K562 (cell line): ENCODE data around the gene CAPN2. TPM values are rescaled to one million over a fixed set of nuclear protein-coding genes. Genes with fewer than 3 reads are reported as not detected.

Experiments used
- HDAC6 ChIP-seq: IDR thresholded peaks from 2 replicates; pipeline ENCODE4 v1.6.1; 2012; ENCODE audit warnings: low read depth, mild to moderate bottlenecking, control low read depth, inconsistent platforms, low read length, moderate library complexity
- NR4A1 ChIP-seq, 2 experiments: fragments of 250-450 bp in 1 of 2; fragments of 450-650 bp in 1 of 2; sonication (Bioruptor Pico) in 1 of 2; IDR thresholded peaks; 2 replicates each; pipeline versions ENCODE4 v1.4.0 to v1.6.1; 2016 to 2020; ENCODE audit warnings: mild to moderate bottlenecking in 2 of 2, missing compliant biosample characterization in 1 of 2, missing genetic modification characterization in 1 of 2, moderate library complexity in 1 of 2
- SPI1 ChIP-seq: IDR thresholded peaks from 2 replicates; pipeline ENCODE4 v1.6.1; 2011; ENCODE audit warnings: low read depth, low read length, control low read depth, borderline replicate concordance
- TCFL5 ChIP-seq: fragments of 250-450 bp; sonication (Bioruptor Pico); conservative IDR thresholded peaks from 2 replicates; pipeline ENCODE4 v1.6.1; 2021; ENCODE audit warnings: mild to moderate bottlenecking, moderate library complexity, matching md5 sums
- ZMIZ1 ChIP-seq, 2 experiments: fragments of 150-350 bp in 1 of 2; IDR thresholded peaks; 2 replicates each; pipeline ENCODE4 v1.6.1; 2012 to 2016; ENCODE audit warnings: low read depth in 2 of 2, low read length in 2 of 2, mild to moderate bottlenecking in 1 of 2, moderate library complexity in 1 of 2
- polyA plus RNA-seq, 8 experiments: library from polyadenylated mRNA; depleted of rRNA in 4 of 8; stranded (reverse) in 5 of 8; unstranded in 3 of 8; fragments of >200 nt; fragmentation: Nextera tagmentation in 2 of 8; fragmentation: Illumina TruSeq in 1 of 8; extraction: Ambion mirVana in 2 of 8; extraction: Trizol in 1 of 8; gene quantifications; 2 replicates each; pipeline versions ENCODE4 v1.2.1 to v1.2.3, GENCODE V29; 2011 to 2014; ENCODE audit warnings: inconsistent platforms in 1 of 8, missing spikeins in 1 of 8
- total RNA-seq, 7 experiments: library from RNA; depleted of rRNA in 6 of 7; stranded (reverse); fragments of >200 nt in 6 of 7; fragmentation: Illumina TruSeq in 2 of 7; extraction: Trizol in 2 of 7; gene quantifications; 2 replicates each; pipeline versions ENCODE4 v1.2.1 to v1.2.3, GENCODE V29; 2011 to 2021; ENCODE audit warnings: low replicate concordance in 1 of 7

Gene CAPN2
- total and polyA plus RNA-seq, 9 of the 15 experiments (the other 6 are each of a cell fraction or from before 2014, with no cell fraction given): 24.6 to 157 (median 101) TPM

GRCh38 chr1:223669003-223669795 is 43.1 kb upstream of the CAPN2 start (continued):
- TF ChIP-seq ZMIZ1 (IDR thresholded peaks at IDR 0.05; ENCODE audit: low read depth in 2 of 2, low read length in 2 of 2): no peak
- TF ChIP-seq NR4A1 (CRISPR knock-in tag; IDR thresholded peaks at IDR 0.05): no peak
- no peak for TF ChIP-seq NR4A1 (tag; IDR thresholded peaks at IDR 0.05)
- no peak for TF ChIP-seq TCFL5
- TF ChIP-seq SPI1: no peak
- no peak for TF ChIP-seq HDAC6
